SK-N-SH treated with all-trans-retinoic acid at 6 μM for 48 hours (cell line): ENCODE data around the gene CHRNA1.

Experiments
- ATAC-seq: fragments of 200-7000 bp; cut with Tn5 transposase; 3 replicates; pipeline ENCODE4 v1.9.1; 2020; ENCODE audit warnings: mild to moderate bottlenecking, moderate library complexity
- ARNTL ChIP-seq: fragments of 450-650 bp; formaldehyde crosslinking; IDR thresholded peaks from 2 replicates; pipeline ENCODE4 v1.5.0; 2020; ENCODE audit warnings: low read depth, mild to moderate bottlenecking, moderate library complexity, borderline replicate concordance
- BACH2 ChIP-seq: fragments of 250-450 bp; sonication (Bioruptor Pico); IDR thresholded peaks from 2 replicates; pipeline ENCODE4 v1.9.0; 2021; ENCODE audit warnings: mild to moderate bottlenecking, borderline replicate concordance
- CREB5 ChIP-seq: fragments of 250-450 bp; sonication (Bioruptor Pico); IDR thresholded peaks from 2 replicates; pipeline ENCODE4 v1.5.1; 2020; ENCODE audit warnings: low read depth, mild to moderate bottlenecking, moderate library complexity
- CSDC2 ChIP-seq: fragments of 250-450 bp; sonication (Bioruptor Pico); IDR thresholded peaks from 2 replicates; pipeline ENCODE4 v1.5.0; 2020; ENCODE audit warnings: mild to moderate bottlenecking, moderate library complexity
- CSRNP3 ChIP-seq: fragments of 250-450 bp; sonication (Bioruptor Pico); IDR thresholded peaks from 2 replicates; pipeline ENCODE4 v1.5.1; 2021; ENCODE audit warnings: mild to moderate bottlenecking, moderate library complexity
- ESRRG ChIP-seq: fragments of 250-450 bp; sonication (Bioruptor Pico); IDR thresholded peaks from 2 replicates; pipeline ENCODE4 v1.6.1; 2021; ENCODE audit warnings: mild to moderate bottlenecking
- GLIS3 ChIP-seq: fragments of 250-450 bp; sonication (Bioruptor Pico); IDR thresholded peaks from 2 replicates; pipeline ENCODE4 v1.5.0; 2020; ENCODE audit warnings: mild to moderate bottlenecking, moderate library complexity
- OSR1 ChIP-seq: fragments of 250-450 bp; sonication (Bioruptor Pico); IDR thresholded peaks from 2 replicates; pipeline ENCODE4 v1.8.0; 2022; ENCODE audit warnings: moderate library complexity, mild to moderate bottlenecking, inconsistent platforms
- PATZ1 ChIP-seq: fragments of 250-450 bp; sonication (Bioruptor Pico); IDR thresholded peaks from 2 replicates; pipeline ENCODE4 v1.8.0; 2020; ENCODE audit warnings: mild to moderate bottlenecking, moderate library complexity, borderline replicate concordance
- PPARA ChIP-seq: fragments of 250-450 bp; sonication (Bioruptor Pico); IDR thresholded peaks from 2 replicates; pipeline ENCODE4 v1.5.0; 2020; ENCODE audit warnings: mild to moderate bottlenecking, borderline replicate concordance
- TOX ChIP-seq: fragments of 250-450 bp; sonication (Bioruptor Pico); IDR thresholded peaks from 2 replicates; pipeline ENCODE4 v1.8.0; 2021; ENCODE audit warnings: mild to moderate bottlenecking, moderate library complexity, borderline replicate concordance
- TSHZ2 ChIP-seq: fragments of 250-450 bp; sonication (Bioruptor Pico); IDR thresholded peaks from 2 replicates; pipeline ENCODE4 v1.5.0; 2020; ENCODE audit warnings: mild to moderate bottlenecking, moderate library complexity
- ZFP30 ChIP-seq: fragments of 450-650 bp; formaldehyde crosslinking; IDR thresholded peaks from 2 replicates; pipeline ENCODE4 v1.5.0; 2022; ENCODE audit warnings: mild to moderate bottlenecking, moderate library complexity
- ZNF565 ChIP-seq: fragments of 450-650 bp; formaldehyde crosslinking; conservative IDR thresholded peaks from 2 replicates; pipeline ENCODE4 v1.5.0; 2020; ENCODE audit warnings: low read depth, mild to moderate bottlenecking, moderate library complexity
- ZNF70 ChIP-seq: fragments of 450-650 bp; formaldehyde crosslinking; IDR thresholded peaks from 2 replicates; pipeline ENCODE4 v1.5.0; 2020; ENCODE audit warnings: mild to moderate bottlenecking, moderate library complexity
- ZNF8 ChIP-seq: fragments of 450-650 bp; formaldehyde crosslinking; IDR thresholded peaks from 2 replicates; pipeline ENCODE4 v1.5.0; 2020; ENCODE audit warnings: mild to moderate bottlenecking, moderate library complexity

Gene CHRNA1

GRCh38 chr2:174781298-174781697 is 17.0 kb upstream of the CHRNA1 start (continued):
- no peak for TF ChIP-seq OSR1 (CRISPR knock-in tag)
- no peak for TF ChIP-seq ZNF565 (CRISPR knock-in tag)
- no peak for TF ChIP-seq BACH2 (CRISPR knock-in tag)
- no peak for TF ChIP-seq PPARA

GRCh38 chr2:174780856-174781255 is 16.6 kb upstream of the CHRNA1 start:
- ATAC-seq = no peak
- TF ChIP-seq CSRNP3 (CRISPR knock-in tag) = no peak
- no peak for TF ChIP-seq PPARA
- TF ChIP-seq ZFP30 (CRISPR knock-in tag) = no peak
- TF ChIP-seq ESRRG (CRISPR knock-in tag) = no peak
- TF ChIP-seq ZNF565 (CRISPR knock-in tag) = no peak
- TF ChIP-seq ZNF70 = no peak
- no peak for TF ChIP-seq GLIS3 (CRISPR knock-in tag)
- TF ChIP-seq ZNF8 = no peak
- TF ChIP-seq OSR1 (CRISPR knock-in tag) = no peak

- TF ChIP-seq CREB5 (CRISPR knock-in tag) (no peak), PATZ1 (no peak), GLIS3 (CRISPR knock-in tag) (no peak)
- TF ChIP-seq, all 23 proteins: peak for 0
- ATAC-seq = no peak; the same call in 2 of the 3 replicates
These were observed 16.0 kb upstream of the CHRNA1 start for GRCh38 chr2:174780191-174780840.

GRCh38 chr2:174779361-174779928 is 15.2 kb upstream of the CHRNA1 start:
- TF ChIP-seq ARNTL (CRISPR knock-in tag) (no peak), CSDC2 (CRISPR knock-in tag) (no peak), GLIS3 (CRISPR knock-in tag) (no peak), TOX (CRISPR knock-in tag) (no peak), TSHZ2 (no peak), ZNF565 (CRISPR knock-in tag) (no peak), PPARA (no peak)
- ATAC-seq = peak; percentile 34

- TF ChIP-seq CSDC2 (CRISPR knock-in tag) (no peak), TSHZ2 (no peak), ZNF565 (CRISPR knock-in tag) (no peak)
- peak; percentile 14; the same call in 2 of the 3 replicates for ATAC-seq
These were observed 14.1 kb upstream of the CHRNA1 start for GRCh38 chr2:174778085-174778981.
